Activated CD4-positive, alpha-beta T cell treated with anti-CD3 and anti-CD28 coated beads for 36 hours (primary cell): ENCODE data around the gene CNOT10. TPM values are rescaled to one million over a fixed set of nuclear protein-coding genes. Genes with fewer than 3 reads are reported as not detected.
"Not testable (repeated sequence)": the region's sequence is repeated elsewhere in the genome, so short reads cannot be mapped to it uniquely, and the experiment has no call there.

Experiments
- ATAC-seq: fragments of 200-7000 bp; cut with Tn5 transposase; one replicate; pipeline ENCODE4 v1.10.0; 2021; ENCODE audit warnings: mild to moderate bottlenecking, moderate library complexity
- CTCF ChIA-PET: fragments of 350-600 bp; sonication (Branson Sonifier 250); formaldehyde crosslinking; loops from one replicate; lab custom pipeline; 2021; ENCODE audit warnings: antibody characterized with exemption; lab: Charles Lee
- POLR2A ChIA-PET: fragments of 350-600 bp; sonication (Branson Sonifier 250); formaldehyde crosslinking; loops from one replicate; lab custom pipeline; 2021; ENCODE audit warnings: antibody characterized with exemption, inconsistent platforms; lab: Charles Lee
- DNase-seq: peaks from one replicate; pipeline ENCODE4 v3.0.0-alpha.2; 2020
- H3K27ac Mint-ChIP-seq: one replicate; pipeline ENCODE4 v1.8.0; 2021; ENCODE audit warnings: mixed read lengths
- H3K27me3 Mint-ChIP-seq: one replicate; pipeline ENCODE4 v1.8.0; 2021; ENCODE audit warnings: mixed read lengths
- H3K36me3 Mint-ChIP-seq: one replicate; pipeline ENCODE4 v1.8.0; 2021; ENCODE audit warnings: low read depth, mixed read lengths
- H3K4me1 Mint-ChIP-seq: one replicate; pipeline ENCODE4 v1.8.0; 2021; ENCODE audit warnings: mixed read lengths
- H3K4me3 Mint-ChIP-seq: one replicate; pipeline ENCODE4 v1.8.0; 2021; ENCODE audit warnings: mild to moderate bottlenecking, moderate library complexity, mixed read lengths
- H3K9me3 Mint-ChIP-seq: one replicate; pipeline ENCODE4 v1.8.0; 2021; ENCODE audit warnings: low read depth, mixed read lengths
- intact Hi-C, 2 experiments: fragments of 100-400 bp; cut with DNase I in 1 of 2; cut with micrococcal nuclease in 1 of 2; formaldehyde crosslinking; loops; one replicate each; pipeline versions ENCODE4 v1.14.2 to v1.15.1; 2022 to 2024; cut with DNase I, micrococcal nuclease
- total RNA-seq, 2 experiments: library from RNA; stranded (reverse); gene quantifications; one replicate each; pipeline ENCODE4 v1.2.3, GENCODE V29; 2021

CNOT10 gene
- total RNA-seq: 10 to 100 TPM; 57.7 to 76.9 TPM

- Mint-ChIP-seq H3K27ac (peak within 1 kb of the TSS; percentile 91), H3K9me3 (no peaks in the 10 kb centered on the region), H3K4me1 (peaks cover 32% of the 10 kb centered on the region), H3K27me3 (no peaks in the 10 kb centered on the region), H3K4me3 (peak within 1 kb of the TSS; percentile 88), H3K36me3 (peaks cover 22% of the 10 kb centered on the region)
- intact Hi-C loops: loop anchor here (1.0 to 5.0 kb wide), 8 partner anchors 96 to 755 kb away; partner anchors contain the start of genes CMTM6 (in 2 of the 2), CMTM7 (in 1 of the 2), DYNC1LI1 (in 1 of the 2) and GPD1L (in 1 of the 2)
- CTCF ChIA-PET: interaction anchor here (0.7 to 1.3 kb wide), 7 partner anchors 10 to 445 kb away, joined by 3 to 5 read pairs (median 3); no protein-coding TSS in a partner anchor
- POLR2A ChIA-PET: interaction anchor here (0.5 to 0.9 kb wide), 2 partner anchors 10 to 93 kb away, joined by 3 to 4 read pairs; no protein-coding TSS in a partner anchor
- ATAC-seq (peak; percentile 96), DNase-seq (peak; percentile 98)
Observed at GRCh38 chr3:32684800-32685542, at the start of gene CNOT10. CNOT10 (plus strand) TSS chr3:32685188; CDS start chr3:32685461, 273 bp downstream.

- ChIA-PET CTCF (no interaction called here), POLR2A (no interaction called here)
- H3K9me3 Mint-ChIP-seq: no peaks in the 10 kb centered on the region
- H3K27ac Mint-ChIP-seq: no peak overlapping the region
- intact Hi-C loops: no loop called here
- ATAC-seq (no peak), DNase-seq (no peak)
- H3K4me3 Mint-ChIP-seq: no peak overlapping the region
- H3K36me3 Mint-ChIP-seq: no peaks in the 10 kb centered on the region
- H3K4me1 Mint-ChIP-seq: no peaks in the 10 kb centered on the region
- H3K27me3 Mint-ChIP-seq: peaks cover 2% of the 10 kb centered on the region
Observed at GRCh38 chr3:32640939-32641338, 44.0 kb upstream of the CNOT10 start.

GRCh38 chr3:32641356-32641755 lies 43.6 kb upstream of the CNOT10 start:
- Mint-ChIP-seq H3K4me3 (no peak overlapping the region), H3K9me3 (no peaks in the 10 kb centered on the region), H3K36me3 (no peaks in the 10 kb centered on the region), H3K27ac (no peak overlapping the region), H3K4me1 (no peaks in the 10 kb centered on the region), H3K27me3 (peaks cover 2% of the 10 kb centered on the region)
- ATAC-seq (no peak), DNase-seq (no peak)
- intact Hi-C loops: no loop called here
- ChIA-PET CTCF (no interaction called here), POLR2A (no interaction called here)

GRCh38 chr3:32643354-32643753 lies 41.6 kb upstream of the CNOT10 start:
- H3K9me3 Mint-ChIP-seq: no peaks in the 10 kb centered on the region
- H3K36me3 Mint-ChIP-seq: no peaks in the 10 kb centered on the region
- POLR2A ChIA-PET: interaction anchor here (0.7 kb wide), 1 partner anchor 93 kb away, joined by 5 read pairs; no protein-coding TSS in a partner anchor
- intact Hi-C loops: no loop called here
- no peaks in the 10 kb centered on the region for H3K27me3 Mint-ChIP-seq
- no peak overlapping the region for H3K27ac Mint-ChIP-seq
- no peak overlapping the region for H3K4me3 Mint-ChIP-seq
- no peaks in the 10 kb centered on the region for H3K4me1 Mint-ChIP-seq
- DNase-seq (no peak), ATAC-seq (no peak)
- CTCF ChIA-PET: interaction anchor here (0.6 to 1.1 kb wide), 2 partner anchors 13 to 37 kb away, joined by 3 read pairs; no protein-coding TSS in a partner anchor

- DNase-seq: no peak
- no peak for ATAC-seq
- Mint-ChIP-seq H3K4me1 (no peaks in the 10 kb centered on the region), H3K27me3 (no peaks in the 10 kb centered on the region), H3K27ac (no peak overlapping the region), H3K4me3 (no peak overlapping the region), H3K9me3 (no peaks in the 10 kb centered on the region), H3K36me3 (no peaks in the 10 kb centered on the region)
- POLR2A ChIA-PET: no interaction called here
- CTCF ChIA-PET: interaction anchor here (0.6 kb wide), 1 partner anchor 37 kb away, joined by 3 read pairs; no protein-coding TSS in a partner anchor
- intact Hi-C loops: no loop called here
Observed at GRCh38 chr3:32643816-32644215, 41.2 kb upstream of the CNOT10 start.

DNA sequence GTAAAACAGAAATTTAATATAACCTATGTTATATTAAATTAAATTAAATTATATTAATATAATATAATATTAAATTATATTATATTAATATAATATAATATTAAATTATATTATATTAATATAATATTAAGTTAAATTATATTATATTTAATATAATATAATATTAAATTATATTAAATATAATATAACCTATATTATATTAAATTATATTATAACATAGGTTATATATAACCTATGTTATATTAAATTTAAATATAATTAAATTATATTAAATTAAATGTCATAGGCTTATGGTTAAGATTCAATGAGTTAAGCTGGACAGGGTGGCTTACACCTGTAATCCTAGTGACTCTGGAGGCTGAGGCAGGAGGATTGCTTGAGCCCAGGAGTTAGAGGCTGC lies 40.6 kb upstream of the CNOT10 start:
- Mint-ChIP-seq H3K36me3 (no peaks in the 10 kb centered on the region), H3K9me3 (no peaks in the 10 kb centered on the region), H3K4me3 (no peak overlapping the region), H3K27me3 (no peaks in the 10 kb centered on the region), H3K27ac (no peak overlapping the region), H3K4me1 (no peaks in the 10 kb centered on the region)
- ATAC-seq (no peak), DNase-seq (no peak)
- ChIA-PET CTCF (no interaction called here), POLR2A (no interaction called here)
- intact Hi-C loops: no loop called here

- ChIA-PET CTCF (no interaction called here), POLR2A (no interaction called here)
- Mint-ChIP-seq H3K4me3 (no peak overlapping the region), H3K36me3 (no peaks in the 10 kb centered on the region), H3K4me1 (no peaks in the 10 kb centered on the region), H3K27ac (no peak overlapping the region), H3K27me3 (no peaks in the 10 kb centered on the region), H3K9me3 (no peaks in the 10 kb centered on the region)
- intact Hi-C loops: no loop called here
- no peak for DNase-seq
- no peak for ATAC-seq
Observed at GRCh38 chr3:32646761-32647160, 38.2 kb upstream of the CNOT10 start.

GRCh38 chr3:32652337-32653100 lies 32.5 kb upstream of the CNOT10 start:
- H3K36me3 Mint-ChIP-seq, H3K27ac Mint-ChIP-seq, DNase-seq, H3K27me3 Mint-ChIP-seq, H3K9me3 Mint-ChIP-seq, H3K4me1 Mint-ChIP-seq, intact Hi-C loops, H3K4me3 Mint-ChIP-seq, ATAC-seq: not testable (repeated sequence)
- POLR2A ChIA-PET: interaction anchor here (0.6 to 0.7 kb wide), 2 partner anchors 780 to 1119 kb away, joined by 3 read pairs; no protein-coding TSS in a partner anchor
- CTCF ChIA-PET: interaction anchor here (0.8 kb wide), 1 partner anchor 38 kb away, joined by 4 read pairs; no protein-coding TSS in a partner anchor

DNA sequence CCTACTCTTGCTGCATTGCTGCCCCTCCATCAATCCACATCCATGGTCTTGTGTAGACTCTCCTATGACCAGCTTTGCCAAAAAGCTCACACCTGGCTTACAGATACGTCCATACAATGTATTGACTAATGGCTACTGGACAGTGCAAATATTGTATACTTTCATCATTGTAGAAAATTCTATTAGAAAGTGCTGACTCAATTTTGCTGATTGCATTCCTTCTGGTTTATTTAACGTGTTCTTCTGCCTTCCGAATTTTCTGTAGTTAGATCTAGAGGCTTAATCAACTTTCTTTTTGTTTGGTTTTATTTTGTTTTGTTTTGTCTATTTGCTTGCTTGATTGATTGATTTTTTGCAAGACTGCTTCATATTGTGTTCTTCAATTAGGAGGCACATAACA lies 29.8 kb upstream of the CNOT10 start:
- Mint-ChIP-seq H3K36me3 (no peaks in the 10 kb centered on the region), H3K9me3 (no peaks in the 10 kb centered on the region), H3K4me1 (no peaks in the 10 kb centered on the region), H3K27ac (no peak overlapping the region), H3K27me3 (peaks cover 5% of the 10 kb centered on the region), H3K4me3 (no peak overlapping the region)
- ChIA-PET CTCF (interaction anchor here (0.7 kb wide), 2 partner anchors 13 to 220 kb away, joined by 3 read pairs; no protein-coding TSS in a partner anchor), POLR2A (no interaction called here)
- intact Hi-C loops: no loop called here
- DNase-seq (no peak), ATAC-seq (no peak)

- Mint-ChIP-seq H3K36me3 (no peaks in the 10 kb centered on the region), H3K4me3 (no peak overlapping the region), H3K9me3 (no peaks in the 10 kb centered on the region), H3K27me3 (peaks cover 5% of the 10 kb centered on the region), H3K4me1 (no peaks in the 10 kb centered on the region), H3K27ac (no peak overlapping the region)
- ChIA-PET POLR2A (no interaction called here), CTCF (interaction anchor here (0.8 kb wide), 1 partner anchor 483 kb away, joined by 3 read pairs; no protein-coding TSS in a partner anchor)
- intact Hi-C loops: loop anchor here in 1 of 2 experiments (10.0 kb wide), 1 partner anchor 636 kb away; no protein-coding TSS in a partner anchor
- ATAC-seq (no peak), DNase-seq (no peak)
Observed at GRCh38 chr3:32660634-32661033, 24.4 kb upstream of the CNOT10 start.

- DNase-seq (no peak), ATAC-seq (no peak)
- ChIA-PET POLR2A (no interaction called here), CTCF (interaction anchor here (1.3 kb wide), 1 partner anchor 60 kb away, joined by 3 read pairs; no protein-coding TSS in a partner anchor)
- no peaks in the 10 kb centered on the region for H3K36me3 Mint-ChIP-seq
- H3K4me1 Mint-ChIP-seq: no peaks in the 10 kb centered on the region
- no peak overlapping the region for H3K4me3 Mint-ChIP-seq
- H3K9me3 Mint-ChIP-seq: no peaks in the 10 kb centered on the region
- H3K27me3 Mint-ChIP-seq: peaks cover 5% of the 10 kb centered on the region
- H3K27ac Mint-ChIP-seq: no peak overlapping the region
- intact Hi-C loops: loop anchor here in 1 of 2 experiments (1.0 to 10.0 kb wide), 2 partner anchors 484 to 638 kb away; no protein-coding TSS in a partner anchor
Observed at GRCh38 chr3:32662647-32663046, 22.3 kb upstream of the CNOT10 start.
